MM.1S (cell line): ENCODE results near the gene RRP7A.

Experiments used
- CTCF ChIP-seq: fragments of 300-600 bp; sonication (generic); IDR thresholded peaks from 2 replicates; pipeline ENCODE4 v1.5.1; 2016; ENCODE audit warnings: antibody characterized with exemption, low read length, mixed read lengths
- EZH2phosphoT487 ChIP-seq: fragments of 300-600 bp; sonication (generic); IDR thresholded peaks from 2 replicates; pipeline ENCODE4 v1.6.1; 2018; ENCODE audit warnings: antibody characterized with exemption, low read length

GRCh38 chr22:42533638-42533977 is 14.0 kb upstream of the RRP7A start:
- TF ChIP-seq CTCF (no peak), EZH2phosphoT487 (no peak)
